GM23248 (cell line): ENCODE results near the gene ANKRD11.

Experiments used
- EZH2 ChIP-seq: fragments of 200-600 bp; sonication (generic); IDR thresholded peaks from 2 replicates; pipeline ENCODE4 v1.6.1; 2018; ENCODE audit warnings: antibody characterized with exemption, mild to moderate bottlenecking; ENCODE audit not compliant: insufficient read depth, poor library complexity, severe bottlenecking
- EZH2phosphoT487 ChIP-seq: fragments of 200-600 bp; sonication (generic); IDR thresholded peaks from 2 replicates; pipeline ENCODE4 v1.6.1; 2018; ENCODE audit warnings: antibody characterized with exemption, moderate library complexity, mild to moderate bottlenecking, low read depth; ENCODE audit not compliant: insufficient read depth

- TF ChIP-seq EZH2 (no peak), EZH2phosphoT487 (no peak)
These were observed 52.4 kb downstream of the ANKRD11 start for GRCh38 chr16:89437991-89438390.
